K562 (cell line): ENCODE results near the gene RPL3. TPM values are rescaled to one million over a fixed set of nuclear protein-coding genes. Genes with fewer than 3 reads are reported as not detected.

Experiments
- ARID3B ChIP-seq: fragments of 250-450 bp; sonication (Bioruptor Pico); IDR thresholded peaks from 2 replicates; pipeline ENCODE4 v1.4.0; 2020; ENCODE audit warnings: borderline replicate concordance
- ARNT ChIP-seq, 2 experiments: fragments of 450-650 bp; IDR thresholded peaks; 2 replicates each; pipeline ENCODE4 v1.6.1; 2016; ENCODE audit warnings: mild to moderate bottlenecking in 1 of 2
- CTBP1 ChIP-seq: fragments of 450-650 bp; IDR thresholded peaks from 2 replicates; pipeline ENCODE4 v1.6.1; 2016; ENCODE audit warnings: borderline replicate concordance
- FOSL1 ChIP-seq: fragments of 200-800 bp; sonication (Bioruptor generic); conservative IDR thresholded peaks from 2 replicates; pipeline ENCODE4 v1.6.1; 2016; ENCODE audit warnings: missing genetic modification characterization, missing compliant biosample characterization
- GMEB1 ChIP-seq: fragments of 250-450 bp; sonication (Bioruptor Pico); IDR thresholded peaks from 2 replicates; pipeline ENCODE4 v1.4.0; 2020; ENCODE audit warnings: mild to moderate bottlenecking
- L3MBTL2 ChIP-seq: fragments of 450-650 bp; IDR thresholded peaks from 2 replicates; pipeline ENCODE4 v1.6.1; 2016; ENCODE audit warnings: mild to moderate bottlenecking, moderate library complexity
- MAFF ChIP-seq: IDR thresholded peaks from 2 replicates; pipeline ENCODE4 v1.6.1; 2012; ENCODE audit warnings: low read length, improper control_type of control experiment
- NFYB ChIP-seq: IDR thresholded peaks from 2 replicates; pipeline ENCODE4 v1.6.1; 2011; ENCODE audit warnings: mild to moderate bottlenecking, moderate library complexity; ENCODE audit not compliant: insufficient read length; ENCODE audit errors: extremely low read depth
- NR2C2 ChIP-seq, 2 experiments: fragments of 200-800 bp in 1 of 2; sonication (Bioruptor generic) in 1 of 2; sonication (generic) in 1 of 2; formaldehyde crosslinking in 1 of 2; IDR thresholded peaks; 2 replicates each; pipeline versions ENCODE4 v1.6.1 to v1.8.0; 2016 to 2022; ENCODE audit warnings: mild to moderate bottlenecking in 1 of 2, missing compliant biosample characterization in 1 of 2, missing genetic modification characterization in 1 of 2, missing genetic modification reagents in 1 of 2
- PURB ChIP-seq: sonication (generic); formaldehyde crosslinking; IDR thresholded peaks from 2 replicates; pipeline ENCODE4 v1.9.0; 2021; ENCODE audit warnings: low read depth, mild to moderate bottlenecking, missing genetic modification reagents
- RAD21 ChIP-seq, 2 experiments: fragments of 250-450 bp in 1 of 2; fragments of 450-650 bp in 1 of 2; sonication (Bioruptor Pico) in 1 of 2; formaldehyde crosslinking in 1 of 2; IDR thresholded peaks in 1 of 2; conservative IDR thresholded peaks in 1 of 2; 2 replicates each; pipeline versions ENCODE4 v1.4.0 to v1.8.0; 2020 to 2022; ENCODE audit warnings: mild to moderate bottlenecking in 2 of 2, moderate library complexity in 1 of 2
- RBM34 ChIP-seq: fragments of 200-400 bp; formaldehyde crosslinking; IDR thresholded peaks from 2 replicates; pipeline ENCODE4 v1.6.1; 2018; ENCODE audit warnings: low read length, borderline replicate concordance; ENCODE audit not compliant: insufficient read depth
- SFPQ ChIP-seq: fragments of 200-400 bp; formaldehyde crosslinking; IDR thresholded peaks from 2 replicates; pipeline ENCODE4 v1.6.1; 2017; ENCODE audit warnings: mild to moderate bottlenecking, low read depth, low read length, moderate library complexity
- TBP ChIP-seq: optimal IDR thresholded peaks from 2 replicates; pipeline ENCODE3; 2011; ENCODE audit warnings: low read depth, low read length, improper control_type of control experiment
- ZKSCAN8 ChIP-seq: fragments of 200-800 bp; sonication (Bioruptor generic); IDR thresholded peaks from 2 replicates; pipeline ENCODE4 v1.6.1; 2016; ENCODE audit warnings: missing genetic modification characterization, missing compliant biosample characterization
- ZNF121 ChIP-seq: sonication (generic); formaldehyde crosslinking; conservative IDR thresholded peaks from 2 replicates; pipeline ENCODE4 v1.8.0; 2022; ENCODE audit warnings: missing genetic modification reagents
- polyA plus RNA-seq, 8 experiments: library from polyadenylated mRNA; depleted of rRNA in 4 of 8; stranded (reverse) in 5 of 8; unstranded in 3 of 8; fragments of >200 nt; fragmentation: Nextera tagmentation in 2 of 8; fragmentation: Illumina TruSeq in 1 of 8; extraction: Ambion mirVana in 2 of 8; extraction: Trizol in 1 of 8; gene quantifications; 2 replicates each; pipeline versions ENCODE4 v1.2.1 to v1.2.3, GENCODE V29; 2011 to 2014; ENCODE audit warnings: inconsistent platforms in 1 of 8, missing spikeins in 1 of 8
- total RNA-seq, 7 experiments: library from RNA; depleted of rRNA in 6 of 7; stranded (reverse); fragments of >200 nt in 6 of 7; fragmentation: Illumina TruSeq in 2 of 7; extraction: Trizol in 2 of 7; gene quantifications; 2 replicates each; pipeline versions ENCODE4 v1.2.1 to v1.2.3, GENCODE V29; 2011 to 2021; ENCODE audit warnings: low replicate concordance in 1 of 7
- TF ChIP-seq, protein P1 (sequence below), 3 experiments: fragments of 200-800 bp in 1 of 3; fragments of 250-450 bp in 1 of 3; fragments of 450-650 bp in 1 of 3; sonication (Bioruptor Pico) in 1 of 3; sonication (Bioruptor generic) in 1 of 3; formaldehyde crosslinking in 1 of 3; IDR thresholded peaks; 2 replicates each; pipeline versions ENCODE4 v1.6.1 to v1.8.0; 2016 to 2022; ENCODE audit warnings: mild to moderate bottlenecking in 2 of 3, missing genetic modification characterization in 2 of 3, missing compliant biosample characterization in 1 of 3, moderate library complexity in 1 of 3
- TF ChIP-seq, protein P2 (sequence below): fragments of 250-450 bp; sonication (Bioruptor Pico); IDR thresholded peaks from 2 replicates; pipeline ENCODE4 v1.8.0; 2022; ENCODE audit warnings: moderate library complexity, mild to moderate bottlenecking, inconsistent platforms

Gene RPL3
- total and polyA plus RNA-seq, 9 of the 15 experiments (the other 6 are each of a cell fraction or from before 2014, with no cell fraction given), result 1,624 to 4,066 (median 2,565) TPM

DNA sequence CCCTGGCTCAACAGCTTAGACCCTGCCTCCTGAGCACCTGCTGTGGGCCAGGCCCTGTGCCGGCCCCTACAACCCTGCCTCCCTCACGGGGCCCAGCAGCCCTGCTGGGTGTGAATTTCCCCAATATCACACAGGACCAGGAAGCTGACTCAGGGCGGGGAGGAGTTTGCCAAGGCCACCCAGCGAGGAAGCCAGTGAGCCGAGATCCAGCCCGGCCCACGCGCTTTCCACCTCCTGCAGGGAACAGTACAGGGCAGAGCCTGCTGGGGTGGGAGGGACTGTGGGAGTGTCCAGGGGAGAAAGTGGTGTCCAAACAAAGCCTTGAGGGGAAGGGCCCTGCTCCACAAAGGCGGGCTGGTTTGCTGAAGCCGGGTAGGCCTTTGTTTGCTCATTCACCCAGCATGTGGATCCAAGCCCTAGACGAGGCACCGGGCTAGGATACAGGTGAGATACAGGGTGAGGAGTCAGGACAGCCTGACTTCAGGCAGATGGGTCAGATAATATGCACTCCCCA, 26.8 kb downstream of the RPL3 start (continued):
- no peak for TF ChIP-seq RAD21 (CRISPR knock-in tag; conservative IDR thresholded peaks at IDR 0.05 in 1 of 2, IDR thresholded peaks at IDR 0.05 in 1 of 2)
- no peak for TF ChIP-seq PURB
- TF ChIP-seq MAFF, result no peak
- TF ChIP-seq L3MBTL2, result peak; percentile 94
- TF ChIP-seq, protein P1, sequence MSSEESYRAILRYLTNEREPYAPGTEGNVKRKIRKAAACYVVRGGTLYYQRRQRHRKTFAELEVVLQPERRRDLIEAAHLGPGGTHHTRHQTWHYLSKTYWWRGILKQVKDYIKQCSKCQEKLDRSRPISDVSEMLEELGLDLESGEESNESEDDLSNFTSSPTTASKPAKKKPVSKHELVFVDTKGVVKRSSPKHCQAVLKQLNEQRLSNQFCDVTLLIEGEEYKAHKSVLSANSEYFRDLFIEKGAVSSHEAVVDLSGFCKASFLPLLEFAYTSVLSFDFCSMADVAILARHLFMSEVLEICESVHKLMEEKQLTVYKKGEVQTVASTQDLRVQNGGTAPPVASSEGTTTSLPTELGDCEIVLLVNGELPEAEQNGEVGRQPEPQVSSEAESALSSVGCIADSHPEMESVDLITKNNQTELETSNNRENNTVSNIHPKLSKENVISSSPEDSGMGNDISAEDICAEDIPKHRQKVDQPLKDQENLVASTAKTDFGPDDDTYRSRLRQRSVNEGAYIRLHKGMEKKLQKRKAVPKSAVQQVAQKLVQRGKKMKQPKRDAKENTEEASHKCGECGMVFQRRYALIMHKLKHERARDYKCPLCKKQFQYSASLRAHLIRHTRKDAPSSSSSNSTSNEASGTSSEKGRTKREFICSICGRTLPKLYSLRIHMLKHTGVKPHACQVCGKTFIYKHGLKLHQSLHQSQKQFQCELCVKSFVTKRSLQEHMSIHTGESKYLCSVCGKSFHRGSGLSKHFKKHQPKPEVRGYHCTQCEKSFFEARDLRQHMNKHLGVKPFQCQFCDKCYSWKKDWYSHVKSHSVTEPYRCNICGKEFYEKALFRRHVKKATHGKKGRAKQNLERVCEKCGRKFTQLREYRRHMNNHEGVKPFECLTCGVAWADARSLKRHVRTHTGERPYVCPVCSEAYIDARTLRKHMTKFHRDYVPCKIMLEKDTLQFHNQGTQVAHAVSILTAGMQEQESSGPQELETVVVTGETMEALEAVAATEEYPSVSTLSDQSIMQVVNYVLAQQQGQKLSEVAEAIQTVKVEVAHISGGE (CRISPR knock-in tag; IDR thresholded peaks at IDR 0.05), result peak in 1 of 3 experiments; percentile 24; a peak in 1 of 6 replicates
- no peak for TF ChIP-seq NFYB
- no peak for TF ChIP-seq CTBP1
- peak; percentile 78 for TF ChIP-seq FOSL1
- no peak for TF ChIP-seq ARID3B (CRISPR knock-in tag)
- TF ChIP-seq, protein P2, sequence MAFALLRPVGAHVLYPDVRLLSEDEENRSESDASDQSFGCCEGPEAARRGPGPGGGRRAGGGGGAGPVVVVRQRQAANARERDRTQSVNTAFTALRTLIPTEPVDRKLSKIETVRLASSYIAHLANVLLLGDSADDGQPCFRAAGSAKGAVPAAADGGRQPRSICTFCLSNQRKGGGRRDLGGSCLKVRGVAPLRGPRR (CRISPR knock-in tag), result no peak
- TF ChIP-seq SFPQ, result no peak
- peak; percentile 24 for TF ChIP-seq TBP
- no peak for TF ChIP-seq ARNT (IDR thresholded peaks at IDR 0.05)
- no peak for TF ChIP-seq RBM34
- peak; percentile 37; the same call in 1 of the 2 replicates for TF ChIP-seq ZKSCAN8 (CRISPR knock-in tag)
- TF ChIP-seq NR2C2 (CRISPR knock-in tag; IDR thresholded peaks at IDR 0.05), result no peak
- peak; percentile 52; the same call in 1 of the 2 replicates for TF ChIP-seq NR2C2 (tag; IDR thresholded peaks at IDR 0.05)
- TF ChIP-seq ZNF121 (CRISPR knock-in tag), result no peak; the same call in 1 of the 2 replicates
- no peak for TF ChIP-seq GMEB1 (CRISPR knock-in tag)
